SH-SY5Y (cell line): ENCODE data around the gene URM1.

Experiments
- GATA2 ChIP-seq: IDR thresholded peaks from 2 replicates; pipeline ENCODE4 v1.6.1; 2011; ENCODE audit warnings: mild to moderate bottlenecking, low read depth, low read length
- GATA3 ChIP-seq: IDR thresholded peaks from 2 replicates; pipeline ENCODE4 v1.6.1; 2011; ENCODE audit warnings: low read depth, mild to moderate bottlenecking, low read length, moderate library complexity

DNA sequence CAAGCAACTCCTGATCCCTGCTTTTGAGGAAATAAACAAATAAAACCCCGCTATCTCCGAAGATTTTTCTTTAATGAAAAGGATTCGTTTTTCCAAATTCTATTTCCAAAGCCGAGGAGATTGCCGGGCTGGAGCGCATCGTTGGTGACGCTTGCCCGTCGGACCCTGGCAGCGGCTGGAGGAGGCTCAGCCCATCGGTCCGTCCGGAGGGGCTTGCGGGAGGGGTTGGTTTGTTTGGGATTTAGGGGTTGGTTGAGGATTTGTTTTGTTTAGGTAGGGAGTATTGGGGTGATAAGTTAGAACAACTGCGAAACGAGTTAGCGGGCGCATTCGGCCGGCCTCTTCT lies 20.8 kb downstream of the URM1 start:
- TF ChIP-seq GATA2 (no peak), GATA3 (no peak)
